GM12892 (cell line): ENCODE measurements around the gene TRAPPC14.

Source experiments
- POLR2A ChIP-seq: IDR thresholded peaks from 2 replicates; pipeline ENCODE4 v1.6.1; 2011; ENCODE audit warnings: low read depth, low read length, control low read depth
- POLR2AphosphoS5 ChIP-seq: IDR thresholded peaks from 2 replicates; pipeline ENCODE4 v1.6.1; 2011; ENCODE audit warnings: low read depth, low read length, control low read depth
- TAF1 ChIP-seq: IDR thresholded peaks from 2 replicates; pipeline ENCODE4 v1.6.1; 2011; ENCODE audit warnings: low read depth, mild to moderate bottlenecking, control low read depth, low read length, borderline replicate concordance

DNA sequence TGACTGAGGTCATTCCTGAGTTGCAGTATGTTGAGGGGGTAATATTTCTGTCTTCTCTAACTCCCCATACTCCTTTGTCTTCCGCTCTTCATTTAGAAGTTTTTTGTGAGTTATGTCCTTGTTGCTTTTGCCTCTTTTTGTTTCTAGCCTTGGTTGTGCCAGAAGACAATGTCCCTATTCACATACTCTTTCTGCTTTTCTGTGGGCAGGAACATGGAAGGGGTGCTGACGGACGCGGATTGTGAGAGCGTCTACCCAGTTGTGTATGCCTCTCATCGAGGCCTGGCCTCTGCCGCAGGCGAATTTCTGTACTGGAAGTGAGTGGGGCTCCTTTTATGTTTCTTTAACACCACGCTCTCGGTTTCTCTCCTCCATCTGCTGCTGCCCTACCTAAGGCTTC is 39.7 kb upstream of the TRAPPC14 start:
- TF ChIP-seq POLR2AphosphoS5 (no peak), POLR2A (no peak), TAF1 (no peak)
